Activated T-helper 2 cell treated with anti-CD3 and anti-CD28 coated beads, Interferon-gamma antibody, Interleukin-2, Interleukin-4, amounts not matched to agents 10 μg/mL and 5 μg/mL and 100 μg/mL, durations not matched to agents 14 hours and 24 hours and 36 hours (primary cell): ENCODE data around the gene FAM20A. TPM values are rescaled to one million over a fixed set of nuclear protein-coding genes. Genes with fewer than 3 reads are reported as not detected.

ENCODE experiments used
- DNase-seq: peaks from one replicate; pipeline ENCODE4 v3.0.0; 2021; ENCODE audit warnings: low spot score
- H3K27ac Mint-ChIP-seq: one replicate; pipeline ENCODE4 v1.8.0; 2021; ENCODE audit warnings: mixed read lengths
- H3K27me3 Mint-ChIP-seq: one replicate; pipeline ENCODE4 v1.8.0; 2021; ENCODE audit warnings: low read depth, mixed read lengths
- H3K36me3 Mint-ChIP-seq: one replicate; pipeline ENCODE4 v1.8.0; 2021; ENCODE audit warnings: low read depth, mixed read lengths
- H3K4me1 Mint-ChIP-seq: one replicate; pipeline ENCODE4 v1.8.0; 2021; ENCODE audit warnings: low read depth, mixed read lengths
- H3K4me3 Mint-ChIP-seq: one replicate; pipeline ENCODE4 v1.8.0; 2021; ENCODE audit warnings: low read depth, mild to moderate bottlenecking, moderate library complexity, mixed read lengths
- H3K9me3 Mint-ChIP-seq: one replicate; pipeline ENCODE4 v1.8.0; 2021; ENCODE audit warnings: mixed read lengths
- intact Hi-C: fragments of 100-400 bp; cut with micrococcal nuclease; formaldehyde crosslinking; loops from one replicate; pipeline ENCODE4 v1.15.1; 2023
- total RNA-seq: library from RNA; stranded (reverse); gene quantifications from 2 replicates; pipeline ENCODE4 v1.2.3, GENCODE V29; 2022

Gene FAM20A
- total RNA-seq, 1 donor from 2014 or later, result not detected

- Mint-ChIP-seq H3K27me3 (peaks cover 16% of the 10 kb centered on the region), H3K9me3 (no peaks in the 10 kb centered on the region), H3K27ac (no peak overlapping the region), H3K4me1 (no peaks in the 10 kb centered on the region), H3K4me3 (no peak overlapping the region), H3K36me3 (no peaks in the 10 kb centered on the region)
- no peak for DNase-seq
- intact Hi-C loops, result no loop called here
These were observed 19.9 kb upstream of the FAM20A start for GRCh38 chr17:68621065-68621464.

DNA sequence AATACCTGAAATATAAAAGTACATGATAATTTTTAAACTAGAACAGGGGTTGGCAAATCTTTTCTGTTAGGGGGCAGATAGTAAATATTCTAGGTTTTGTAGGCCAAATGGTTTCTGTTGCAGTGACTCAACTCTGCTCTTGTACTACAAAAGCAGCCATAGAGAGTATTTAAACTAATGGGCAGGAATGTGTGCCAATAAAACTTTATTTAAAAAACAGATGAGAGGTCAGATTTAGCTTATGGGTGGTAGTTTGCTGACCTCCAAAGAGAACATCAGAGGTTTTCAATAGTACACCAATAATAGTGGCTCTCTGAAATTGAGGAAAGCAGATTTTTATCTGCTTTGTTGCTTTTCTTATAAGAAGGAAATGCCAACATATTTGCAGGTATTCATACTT is 15.2 kb upstream of the FAM20A start:
- Mint-ChIP-seq H3K27me3 (peaks cover 28% of the 10 kb centered on the region), H3K27ac (no peak overlapping the region), H3K4me3 (no peak overlapping the region), H3K36me3 (no peaks in the 10 kb centered on the region), H3K4me1 (peaks cover 2% of the 10 kb centered on the region), H3K9me3 (no peaks in the 10 kb centered on the region)
- no peak for DNase-seq
- intact Hi-C loops, result loop anchor here (10.0 kb wide), 1 partner anchor 82 kb away; no protein-coding TSS in a partner anchor

DNA sequence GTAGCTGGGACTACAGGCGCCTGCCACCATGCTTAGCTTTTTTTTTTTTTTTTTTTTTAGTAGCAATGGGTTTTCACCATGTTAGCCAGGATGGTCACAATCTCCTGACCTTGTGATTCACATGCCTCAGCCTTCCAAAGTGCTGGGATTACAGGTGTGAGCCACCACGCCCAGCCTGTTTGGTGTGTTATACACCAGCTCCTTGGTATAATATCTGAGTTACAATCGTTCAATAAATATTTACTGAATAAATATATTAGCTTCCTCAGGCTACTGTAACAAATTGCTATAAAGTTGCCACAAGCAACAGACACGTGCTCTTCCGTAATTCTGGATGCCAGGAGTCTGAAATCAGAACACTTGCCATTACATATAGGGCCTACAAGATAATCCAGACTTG is 13.6 kb upstream of the FAM20A start:
- peaks cover 13% of the 10 kb centered on the region for H3K9me3 Mint-ChIP-seq
- H3K27me3 Mint-ChIP-seq, result peaks cover 21% of the 10 kb centered on the region
- DNase-seq, result no peak
- H3K36me3 Mint-ChIP-seq, result no peaks in the 10 kb centered on the region
- intact Hi-C loops, result loop anchor here (10.0 kb wide), 1 partner anchor 80 kb away; no protein-coding TSS in a partner anchor
- no peak overlapping the region for H3K4me3 Mint-ChIP-seq
- no peak overlapping the region for H3K27ac Mint-ChIP-seq
- H3K4me1 Mint-ChIP-seq, result peaks cover 2% of the 10 kb centered on the region

DNA sequence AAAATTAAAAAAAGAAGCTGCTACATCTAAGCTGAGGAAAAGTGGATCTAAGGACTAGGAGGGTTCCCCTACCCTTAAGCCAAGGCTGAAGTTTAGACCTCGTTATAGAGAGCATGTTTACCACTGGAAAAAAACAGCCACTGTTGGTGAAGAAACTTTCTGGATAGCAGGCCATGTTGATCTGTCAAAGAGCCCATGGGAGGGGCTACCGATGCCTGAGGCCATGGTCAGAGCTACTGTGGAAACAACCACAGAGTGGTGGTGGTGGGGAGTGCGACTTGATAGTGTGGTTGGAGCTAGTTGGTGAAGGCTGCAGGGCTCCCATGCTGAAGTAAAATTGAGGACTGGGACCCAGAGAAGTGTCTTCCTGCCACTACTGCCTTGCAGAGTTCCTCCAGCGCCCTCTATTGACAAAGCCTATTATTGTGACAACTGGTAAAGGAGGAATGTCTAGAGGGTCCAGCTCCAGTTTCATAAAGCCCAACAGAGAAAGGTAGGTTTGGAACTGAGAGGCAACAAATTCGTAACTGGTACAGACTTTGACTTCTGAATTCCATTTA is 12.7 kb upstream of the FAM20A start:
- H3K4me1 Mint-ChIP-seq, result peaks cover 2% of the 10 kb centered on the region
- no peak overlapping the region for H3K4me3 Mint-ChIP-seq
- H3K9me3 Mint-ChIP-seq, result peaks cover 21% of the 10 kb centered on the region
- no peak overlapping the region for H3K27ac Mint-ChIP-seq
- intact Hi-C loops, result loop anchor here (10.0 kb wide), 1 partner anchor 79 kb away; no protein-coding TSS in a partner anchor
- peaks cover 16% of the 10 kb centered on the region for H3K27me3 Mint-ChIP-seq
- no peak for DNase-seq
- H3K36me3 Mint-ChIP-seq, result no peaks in the 10 kb centered on the region

DNA sequence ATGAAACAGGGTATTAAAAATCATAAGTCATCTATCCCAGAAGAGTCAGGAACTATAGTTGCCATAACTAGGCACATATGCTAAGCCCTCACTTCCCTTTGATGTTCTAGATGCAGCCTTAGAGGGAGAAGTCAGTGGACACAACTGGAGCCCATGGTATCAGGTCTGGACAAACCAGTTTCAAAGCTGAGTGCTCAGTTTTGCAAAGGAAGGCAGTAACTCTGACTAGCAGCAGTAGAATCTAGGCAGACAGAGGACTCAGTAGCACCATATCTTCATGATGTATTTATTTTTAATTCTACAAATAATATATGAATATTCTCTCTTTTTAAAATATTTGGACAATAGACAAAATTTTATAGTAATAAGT is 11.7 kb upstream of the FAM20A start:
- Mint-ChIP-seq H3K4me1 (peaks cover 2% of the 10 kb centered on the region), H3K36me3 (no peaks in the 10 kb centered on the region), H3K27me3 (peaks cover 13% of the 10 kb centered on the region), H3K4me3 (no peak overlapping the region), H3K9me3 (peaks cover 28% of the 10 kb centered on the region), H3K27ac (no peak overlapping the region)
- DNase-seq, result no peak
- intact Hi-C loops, result loop anchor here (10.0 kb wide), 1 partner anchor 78 kb away; no protein-coding TSS in a partner anchor

DNA sequence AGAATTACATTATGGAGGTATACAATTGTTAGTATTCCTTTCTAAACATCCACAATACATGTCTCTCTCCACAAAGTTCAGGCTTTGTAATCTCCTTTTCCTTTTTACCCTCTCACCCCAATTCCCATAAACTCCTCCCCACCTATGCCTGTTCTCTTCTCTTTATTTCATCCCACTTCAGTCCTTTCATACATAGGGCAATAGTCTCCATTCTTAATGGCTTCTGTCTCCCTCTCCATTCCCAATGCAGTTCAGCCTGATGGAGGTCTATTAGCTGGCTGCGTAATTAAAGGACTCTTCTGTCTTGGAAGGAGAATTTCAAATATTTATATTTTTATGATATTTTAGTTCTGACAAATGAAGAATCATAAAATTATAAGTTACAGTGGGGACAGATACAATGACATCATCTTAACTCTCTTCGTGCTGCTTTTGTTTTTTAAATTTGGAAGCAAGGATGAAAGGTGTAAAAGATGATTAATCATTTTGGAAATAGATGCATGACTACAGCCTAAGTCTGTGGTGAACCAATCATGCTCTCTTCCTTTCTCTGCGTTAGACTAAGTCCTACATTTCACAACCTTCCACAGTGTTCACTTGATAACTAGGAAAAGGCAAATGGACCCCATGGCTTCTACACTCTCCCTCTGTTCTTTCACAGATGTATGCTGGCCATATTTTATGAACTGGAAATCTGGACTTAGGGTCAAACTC is 11.2 kb upstream of the FAM20A start:
- Mint-ChIP-seq H3K4me3 (no peak overlapping the region), H3K4me1 (peaks cover 2% of the 10 kb centered on the region), H3K27ac (no peak overlapping the region), H3K27me3 (peaks cover 13% of the 10 kb centered on the region), H3K36me3 (no peaks in the 10 kb centered on the region), H3K9me3 (peaks cover 34% of the 10 kb centered on the region)
- intact Hi-C loops, result loop anchor here (10.0 kb wide), 1 partner anchor 78 kb away; no protein-coding TSS in a partner anchor
- no peak for DNase-seq

GRCh38 chr17:68611353-68612208 is 10.4 kb upstream of the FAM20A start:
- H3K27ac Mint-ChIP-seq, result no peak overlapping the region

DNA sequence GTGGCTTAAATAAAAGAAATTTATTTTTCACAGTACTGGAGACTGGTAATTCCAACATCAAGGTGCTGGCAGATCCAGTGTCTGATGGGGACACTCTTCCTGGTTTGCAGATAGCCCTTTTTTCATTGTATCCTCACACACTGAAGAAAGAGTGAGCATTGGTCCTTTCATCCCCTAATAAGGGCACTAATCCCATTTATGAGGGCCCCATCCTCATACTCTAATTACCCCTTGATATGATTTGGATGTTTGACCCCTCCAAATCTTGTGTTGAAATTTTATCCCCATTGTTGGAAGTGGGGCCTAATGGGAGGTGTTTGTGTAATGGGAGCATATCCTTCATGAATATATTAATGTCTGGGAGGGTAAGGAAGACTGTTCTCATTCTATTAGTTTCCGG is 9.4 kb upstream of the FAM20A start:
- DNase-seq, result no peak
- Mint-ChIP-seq H3K27me3 (peaks cover 15% of the 10 kb centered on the region), H3K9me3 (peaks cover 37% of the 10 kb centered on the region), H3K36me3 (no peaks in the 10 kb centered on the region), H3K4me1 (peaks cover 2% of the 10 kb centered on the region), H3K27ac (no peak overlapping the region), H3K4me3 (no peak overlapping the region)
- intact Hi-C loops, result loop anchor here (10.0 kb wide), 1 partner anchor 76 kb away; no protein-coding TSS in a partner anchor

More at GRCh38 chr17:68611353-68612208, 10.4 kb upstream of the FAM20A start:
- peaks cover 13% of the 10 kb centered on the region for H3K27me3 Mint-ChIP-seq
- H3K36me3 Mint-ChIP-seq, result no peaks in the 10 kb centered on the region
- intact Hi-C loops, result loop anchor here (10.0 kb wide), 1 partner anchor 77 kb away; no protein-coding TSS in a partner anchor
- peaks cover 2% of the 10 kb centered on the region for H3K4me1 Mint-ChIP-seq
- DNase-seq, result no peak
- peaks cover 37% of the 10 kb centered on the region for H3K9me3 Mint-ChIP-seq
- no peak overlapping the region for H3K4me3 Mint-ChIP-seq

- Mint-ChIP-seq H3K27me3 (peaks cover 21% of the 10 kb centered on the region), H3K27ac (no peak overlapping the region), H3K4me3 (no peak overlapping the region), H3K9me3 (peaks cover 37% of the 10 kb centered on the region), H3K36me3 (no peaks in the 10 kb centered on the region), H3K4me1 (no peaks in the 10 kb centered on the region)
- intact Hi-C loops, result no loop called here
- DNase-seq, result no peak
These were observed 7.5 kb upstream of the FAM20A start for GRCh38 chr17:68608515-68609130.

GRCh38 chr17:68606451-68607307 is 5.5 kb upstream of the FAM20A start:
- intact Hi-C loops, result no loop called here
- Mint-ChIP-seq H3K36me3 (no peaks in the 10 kb centered on the region), H3K27ac (no peak overlapping the region), H3K4me3 (no peak overlapping the region), H3K27me3 (peaks cover 29% of the 10 kb centered on the region), H3K4me1 (no peaks in the 10 kb centered on the region), H3K9me3 (peaks cover 37% of the 10 kb centered on the region)
- DNase-seq, result no peak

- Mint-ChIP-seq H3K9me3 (peaks cover 37% of the 10 kb centered on the region), H3K4me1 (no peaks in the 10 kb centered on the region), H3K27me3 (peaks cover 31% of the 10 kb centered on the region), H3K36me3 (no peaks in the 10 kb centered on the region), H3K27ac (no peak overlapping the region), H3K4me3 (no peak overlapping the region)
- DNase-seq, result no peak
- intact Hi-C loops, result no loop called here
These were observed 4.7 kb upstream of the FAM20A start for GRCh38 chr17:68605914-68606313.

GRCh38 chr17:68603656-68604055 is 2.5 kb upstream of the FAM20A start:
- H3K4me1 Mint-ChIP-seq, result peaks cover 2% of the 10 kb centered on the region
- H3K4me3 Mint-ChIP-seq, result no peak overlapping the region
- intact Hi-C loops, result no loop called here
- H3K36me3 Mint-ChIP-seq, result no peaks in the 10 kb centered on the region
- peaks cover 44% of the 10 kb centered on the region for H3K27me3 Mint-ChIP-seq
- DNase-seq, result no peak
- H3K9me3 Mint-ChIP-seq, result peaks cover 15% of the 10 kb centered on the region
- no peak overlapping the region for H3K27ac Mint-ChIP-seq
